Stimulated activated CD8-positive, alpha-beta memory T cell treated with anti-CD3 and anti-CD28 coated beads, Interleukin-15, amount 100 ng/mL, for 48 hours (primary cell): ENCODE data around the gene BCL6B.

ENCODE experiments used
- DNase-seq, 2 donors: peaks; one replicate each; pipeline ENCODE4 v3.0.0-alpha.2; 2020; ENCODE audit warnings: low read depth in 2 of 2

Gene BCL6B

GRCh38 chr17:7060165-7060891 lies 37.5 kb downstream of the BCL6B start:
- no peak for DNase-seq

DNA sequence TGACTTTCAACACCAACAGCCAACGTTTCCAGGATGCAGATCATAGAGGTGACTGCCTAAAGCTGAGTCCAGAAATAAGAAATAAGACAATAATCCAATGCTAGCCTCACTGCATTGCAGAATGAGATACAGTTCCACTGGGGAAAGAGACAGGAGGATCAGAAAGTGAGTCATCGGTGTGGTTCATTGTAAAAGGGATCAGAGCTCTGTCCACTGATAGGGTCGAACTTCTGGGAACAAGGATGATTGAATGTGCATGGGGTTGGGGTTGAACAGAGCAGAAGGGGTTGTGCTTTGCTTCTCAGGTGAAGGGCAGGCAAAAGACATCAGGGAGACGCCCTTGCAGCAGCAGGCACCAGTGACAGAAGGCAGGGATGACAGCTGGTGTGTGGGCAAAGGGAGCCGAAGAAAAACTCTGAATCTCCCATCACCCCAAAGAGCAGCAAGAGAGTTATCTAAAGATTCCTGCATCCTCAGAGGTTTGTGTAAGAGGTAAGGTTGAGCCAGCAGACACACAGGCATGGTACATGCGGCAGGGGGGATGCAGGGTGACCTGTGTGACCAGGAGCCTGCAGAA lies 40.8 kb downstream of the BCL6B start:
- DNase-seq, result no peak

DNA sequence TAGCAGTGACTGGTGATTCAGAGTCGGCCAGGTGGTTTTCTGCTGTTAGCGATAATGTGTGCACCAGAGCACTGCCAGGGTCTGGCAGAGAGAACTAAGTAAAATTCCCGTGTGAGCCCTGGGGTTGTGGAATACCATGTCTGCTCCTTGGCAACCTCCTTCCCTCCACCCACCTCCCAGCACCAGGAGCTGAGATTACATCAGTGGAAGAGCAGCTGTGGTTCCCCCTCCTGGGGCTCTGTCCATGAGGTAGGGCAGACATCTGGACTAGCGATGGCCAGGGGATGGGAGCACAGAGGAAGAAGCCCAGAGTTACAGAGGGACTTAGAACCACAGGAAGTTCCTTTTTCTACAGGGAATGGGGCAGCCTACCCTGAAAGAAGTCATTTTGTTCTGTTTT lies 41.4 kb downstream of the BCL6B start:
- no peak for DNase-seq

DNA sequence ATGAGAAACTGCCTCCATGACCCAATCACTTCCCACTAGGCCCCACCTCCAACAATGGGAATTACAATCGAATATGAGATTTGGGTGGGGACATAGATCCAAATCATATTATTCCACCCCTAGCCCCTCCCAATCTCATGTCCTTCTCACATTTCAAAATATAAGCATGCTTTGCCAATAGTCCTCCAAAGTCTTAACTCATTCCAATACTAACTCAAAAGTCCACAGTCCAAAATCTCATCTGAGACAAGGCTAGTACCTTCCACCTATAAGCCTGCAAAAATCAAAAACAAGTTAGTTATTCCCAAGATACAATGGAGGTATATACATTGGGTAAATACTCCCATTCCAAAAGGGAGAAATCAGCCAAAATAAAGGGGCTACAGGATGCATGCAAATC lies 44.3 kb downstream of the BCL6B start:
- no peak for DNase-seq

DNA sequence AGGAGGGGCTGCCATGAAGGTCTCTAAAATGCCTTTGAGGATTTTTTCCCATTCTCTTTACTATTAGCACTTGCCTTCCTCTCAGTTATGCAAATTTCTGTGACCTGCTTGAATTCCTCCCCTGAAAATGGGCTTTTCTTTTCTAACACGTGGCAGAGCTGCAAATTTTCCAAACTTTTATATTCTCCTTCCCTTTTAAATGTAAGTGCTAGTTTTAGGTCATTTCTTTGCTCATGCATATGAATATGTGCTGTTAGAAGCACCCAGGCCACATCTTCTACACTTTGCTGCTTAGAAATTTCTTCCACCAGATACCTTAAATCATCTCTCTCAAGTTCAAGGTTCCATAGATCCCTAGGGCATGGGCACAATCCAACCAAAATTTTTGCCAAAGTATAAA lies 45.4 kb downstream of the BCL6B start:
- no peak for DNase-seq

DNA sequence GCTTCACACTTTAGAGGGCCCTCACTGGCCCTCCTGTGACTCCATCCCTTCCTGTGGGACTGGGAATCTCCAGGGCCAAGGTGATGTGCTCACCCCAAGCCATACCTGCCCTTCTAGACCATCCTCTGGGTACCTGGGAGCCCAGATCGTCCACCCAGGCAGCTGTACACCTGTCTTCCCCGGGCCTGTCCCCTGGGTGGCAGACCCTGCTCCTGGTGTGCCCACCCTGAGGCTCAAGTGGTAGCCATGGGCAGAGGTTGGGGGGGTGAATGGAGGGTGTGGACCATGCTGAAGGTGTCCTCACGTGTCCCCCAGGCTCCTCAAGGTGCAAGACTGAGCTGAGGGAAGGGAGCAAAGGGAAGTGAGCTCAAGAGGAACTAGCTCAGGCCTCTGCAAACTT lies 47.9 kb downstream of the BCL6B start:
- no peak for DNase-seq

DNA sequence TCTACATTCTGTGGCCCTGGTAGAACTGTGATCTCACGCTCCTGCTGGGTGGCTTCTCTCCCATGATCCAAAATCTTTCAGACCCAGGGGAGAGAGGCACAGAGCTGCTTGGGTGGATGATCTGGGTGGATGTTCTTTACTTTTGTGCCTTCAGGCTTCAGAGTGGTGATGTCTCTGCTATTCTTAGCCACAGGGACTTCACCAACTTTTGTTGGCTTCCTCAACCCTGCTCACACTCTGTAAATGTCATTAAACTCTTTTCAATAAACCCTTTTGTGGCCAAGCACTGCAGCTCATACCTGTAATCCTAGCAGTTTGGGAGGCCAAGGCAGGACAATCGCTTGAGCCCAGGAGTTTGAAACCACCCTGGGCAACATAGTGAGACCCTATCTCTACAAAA lies 49.6 kb downstream of the BCL6B start:
- DNase-seq, result no peak

DNA sequence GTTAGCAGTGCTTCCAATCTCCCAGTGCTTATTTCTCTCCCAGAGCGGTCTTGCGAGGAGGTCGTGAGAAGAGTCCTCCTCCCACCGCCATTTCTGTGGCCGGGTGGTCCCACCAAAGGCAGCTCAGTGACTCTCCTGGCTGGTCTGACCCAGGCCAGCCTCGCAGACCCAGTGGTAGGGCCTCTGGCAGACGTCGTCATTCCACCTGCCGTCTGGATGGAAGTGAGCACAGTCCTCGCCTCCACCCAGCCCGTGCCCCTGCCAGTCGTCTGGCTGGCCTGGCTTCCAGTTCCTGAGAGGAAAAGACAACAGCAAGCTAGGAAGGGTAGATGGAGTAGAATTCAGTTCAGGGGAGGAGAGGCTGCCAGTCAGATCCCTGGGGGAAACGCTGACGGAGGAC lies 52.1 kb downstream of the BCL6B start:
- no peak for DNase-seq

- DNase-seq, result no peak
These were observed 55.2 kb downstream of the BCL6B start for GRCh38 chr17:7077911-7078546.

GRCh38 chr17:7078711-7079110 lies 55.9 kb downstream of the BCL6B start:
- no peak for DNase-seq
